Sciatic nerve (tissue), 2 donors: ENCODE measurements around the gene UGDH. TPM values are rescaled to one million over a fixed set of nuclear protein-coding genes. Genes with fewer than 3 reads are reported as not detected.
"Not testable (repeated sequence)": the region's sequence is repeated elsewhere in the genome, so short reads cannot be mapped to it uniquely, and the experiment has no call there.

Experiments
- ATAC-seq: fragments of 200-7000 bp; cut with Tn5 transposase; one replicate; pipeline ENCODE4 v1.9.1; 2020; ENCODE audit warnings: mild to moderate bottlenecking, moderate library complexity
- DNase-seq: peaks from one replicate; pipeline ENCODE4 v3.0.0-alpha.2; 2020; ENCODE audit warnings: low spot score
- intact Hi-C: fragments of 100-400 bp; cut with DNase I; formaldehyde crosslinking; loops from one replicate; pipeline ENCODE4 v1.14.2; 2022
- total RNA-seq: library from RNA; stranded (reverse); fragmentation: NEBNext Ultra II Directional; extraction: Animal tissue kit (Norgen Biotek cat#: 25700); gene quantifications from one replicate; pipeline ENCODE4 v1.2.1, GENCODE V29; 2021
- donor health status: DM: no; HTN: no; CAD: no.
- donor health status: DM: no; HTN: no; CAD: no.

Gene UGDH
- total RNA-seq, 1 donor from 2014 or later = 53.4 TPM

- ATAC-seq (peak; percentile 99), DNase-seq (peak; percentile 98)
- intact Hi-C loops = no loop called here
Measured at GRCh38 chr4:39458505-39459300, 68.5 kb downstream of the UGDH start, which contains the start of the genes LIAS and RPL9. TSS of gene LIAS (plus strand) at chr4:39459056. CDS start at chr4:39459118, 62 bp downstream. TSS of gene RPL9 (minus strand) at chr4:39458922. CDS start at chr4:39458439, 483 bp downstream.

GRCh38 chr4:39458161-39458504, 69.1 kb downstream of the UGDH start:
- DNase-seq, intact Hi-C loops, ATAC-seq: not testable (repeated sequence)

- DNase-seq = no peak
- intact Hi-C loops = no loop called here
- ATAC-seq = no peak
Measured at GRCh38 chr4:39456946-39457763, 70.1 kb downstream of the UGDH start.

GRCh38 chr4:39455486-39455885, 71.8 kb downstream of the UGDH start:
- DNase-seq = no peak
- intact Hi-C loops = no loop called here
- ATAC-seq = no peak

GRCh38 chr4:39453738-39454137, 73.5 kb downstream of the UGDH start:
- intact Hi-C loops = no loop called here
- DNase-seq = no peak
- ATAC-seq = no peak

GRCh38 chr4:39452860-39453587, 74.2 kb downstream of the UGDH start:
- ATAC-seq (no peak), DNase-seq (no peak)
- intact Hi-C loops = no loop called here

GRCh38 chr4:39452153-39452859, 74.9 kb downstream of the UGDH start:
- intact Hi-C loops = no loop called here
- no peak for DNase-seq
- ATAC-seq = no peak

GRCh38 chr4:39451423-39452023, 75.7 kb downstream of the UGDH start:
- DNase-seq = no peak
- no peak for ATAC-seq
- intact Hi-C loops = no loop called here

- intact Hi-C loops = no loop called here
- no peak for DNase-seq
Measured at GRCh38 chr4:39450618-39451017, 76.6 kb downstream of the UGDH start.

More at GRCh38 chr4:39450618-39451017, 76.6 kb downstream of the UGDH start:
- ATAC-seq = no peak

Other genes starting within 250 kb of the UGDH start
- 54.6 TPM for gene RFC1, start 161.1 kb downstream of the UGDH start, total RNA-seq
- 1.2 TPM for gene KLB, start 120.5 kb downstream of the UGDH start, total RNA-seq
- 1,081 TPM for gene RPL9, start 68.5 kb downstream of the UGDH start, total RNA-seq
- 13.1 TPM for gene LIAS, start 68.4 kb downstream of the UGDH start, total RNA-seq
- 32.1 TPM for gene SMIM14, start 111.4 kb upstream of the UGDH start, total RNA-seq
- 51.0 TPM for gene UBE2K, start 170.7 kb upstream of the UGDH start, total RNA-seq